NCI-H82 treated with DMSO at 0.1 percent for 48 hours (cell line): ENCODE results near the gene PODN.

ENCODE experiments used
- DNase-seq: peaks from one replicate; lab custom pipeline; 2025; ENCODE audit not compliant: unreplicated experiment; lab: John Stamatoyannopoulos, UW

The PODN gene

GRCh38 chr1:53074313-53075154, 12.5 kb downstream of the PODN start:
- DNase-seq, result no peak

DNA sequence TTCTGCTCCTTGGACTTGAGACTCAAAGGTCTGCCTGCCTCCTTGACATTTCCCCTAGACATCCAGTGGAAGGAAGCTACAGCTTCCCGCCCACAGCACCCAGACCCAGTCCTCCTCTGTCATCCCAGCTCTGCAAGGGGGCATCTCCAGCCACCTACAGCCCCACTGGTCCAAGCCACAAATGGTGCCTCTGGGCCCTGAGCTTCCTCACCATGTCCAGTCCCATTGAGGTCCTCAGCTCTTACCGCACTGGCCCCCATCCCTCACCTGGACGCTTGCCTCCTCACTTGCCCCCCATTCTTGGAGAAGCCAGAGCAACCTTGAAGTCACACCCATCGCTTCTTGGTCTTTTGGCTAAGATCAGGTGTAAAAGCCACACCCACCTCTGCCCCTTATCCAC, 13.2 kb downstream of the PODN start:
- DNase-seq, result no peak

- no peak for DNase-seq
Measured at GRCh38 chr1:53075761-53076163, 13.7 kb downstream of the PODN start.

- no peak for DNase-seq
Measured at GRCh38 chr1:53076165-53076564, 14.2 kb downstream of the PODN start.

- no peak for DNase-seq
Measured at GRCh38 chr1:53076721-53077598, 14.9 kb downstream of the PODN start.

DNA sequence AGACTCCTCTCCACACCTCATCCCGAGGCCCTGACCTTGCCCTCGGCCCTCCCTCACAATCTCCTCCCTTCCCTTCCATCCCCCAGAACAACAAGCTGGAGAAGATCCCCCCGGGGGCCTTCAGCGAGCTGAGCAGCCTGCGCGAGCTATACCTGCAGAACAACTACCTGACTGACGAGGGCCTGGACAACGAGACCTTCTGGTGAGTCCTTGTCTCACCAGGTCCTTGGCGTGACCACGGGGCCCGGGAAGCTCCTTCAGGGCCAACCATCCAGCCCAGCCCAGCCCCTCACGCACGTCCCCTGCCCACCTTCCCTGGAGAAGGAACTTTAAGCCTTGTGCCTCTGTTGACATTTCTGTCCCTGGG, 15.6 kb downstream of the PODN start:
- DNase-seq, result no peak

DNA sequence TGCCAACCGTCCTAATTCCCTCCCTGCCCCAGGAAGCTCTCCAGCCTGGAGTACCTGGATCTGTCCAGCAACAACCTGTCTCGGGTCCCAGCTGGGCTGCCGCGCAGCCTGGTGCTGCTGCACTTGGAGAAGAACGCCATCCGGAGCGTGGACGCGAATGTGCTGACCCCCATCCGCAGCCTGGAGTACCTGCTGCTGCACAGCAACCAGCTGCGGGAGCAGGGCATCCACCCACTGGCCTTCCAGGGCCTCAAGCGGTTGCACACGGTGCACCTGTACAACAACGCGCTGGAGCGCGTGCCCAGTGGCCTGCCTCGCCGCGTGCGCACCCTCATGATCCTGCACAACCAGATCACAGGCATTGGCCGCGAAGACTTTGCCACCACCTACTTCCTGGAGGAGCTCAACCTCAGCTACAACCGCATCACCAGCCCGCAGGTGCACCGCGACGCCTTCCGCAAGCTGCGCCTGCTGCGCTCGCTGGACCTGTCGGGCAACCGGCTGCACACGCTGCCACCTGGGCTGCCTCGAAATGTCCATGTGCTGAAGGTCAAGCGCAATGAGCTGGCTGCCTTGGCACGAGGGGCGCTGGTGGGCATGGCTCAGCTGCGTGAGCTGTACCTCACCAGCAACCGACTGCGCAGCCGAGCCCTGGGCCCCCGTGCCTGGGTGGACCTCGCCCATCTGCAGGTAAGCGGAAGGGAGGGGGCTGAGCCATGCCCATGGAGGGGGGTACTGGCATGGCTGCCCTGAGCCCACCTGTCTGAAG, 16.5 kb downstream of the PODN start:
- DNase-seq, result no peak

- no peak for DNase-seq
Measured at GRCh38 chr1:53079251-53079650, 17.2 kb downstream of the PODN start.

GRCh38 chr1:53080041-53080440, 18.0 kb downstream of the PODN start:
- DNase-seq, result no peak

GRCh38 chr1:53080769-53081168, 18.8 kb downstream of the PODN start:
- DNase-seq, result no peak

DNA sequence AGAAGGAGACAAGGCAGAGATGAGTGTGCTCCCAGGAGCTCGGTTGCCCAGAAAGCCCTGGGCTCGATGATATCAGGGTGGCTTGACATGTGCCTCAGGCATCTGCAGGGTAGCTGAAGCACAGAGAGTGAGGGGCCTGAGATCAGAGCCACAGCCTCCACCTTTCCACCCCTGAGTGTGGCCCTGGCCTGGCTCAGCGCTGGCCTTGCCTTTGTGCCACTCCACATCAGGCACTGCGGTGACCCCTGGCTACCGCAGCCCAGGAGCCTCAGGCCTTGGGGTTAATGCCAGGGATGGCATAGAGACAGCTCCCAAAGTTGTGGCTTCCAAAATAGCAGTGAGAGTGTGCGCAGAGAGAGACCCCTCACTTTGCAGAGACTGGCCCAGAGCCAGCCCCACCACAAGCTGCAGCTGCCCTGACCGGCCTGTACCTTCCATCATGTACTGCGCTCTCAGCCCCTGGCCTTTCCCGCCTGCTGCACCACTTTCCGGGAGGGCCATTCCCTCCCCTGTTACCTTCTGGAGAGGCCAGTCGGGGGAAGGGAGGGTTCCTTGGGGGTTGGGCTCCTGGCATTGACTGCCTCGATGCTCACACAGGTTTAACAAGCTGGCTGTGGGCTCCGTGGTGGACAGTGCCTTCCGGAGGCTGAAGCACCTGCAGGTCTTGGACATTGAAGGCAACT, 19.5 kb downstream of the PODN start:
- DNase-seq, result no peak

DNA sequence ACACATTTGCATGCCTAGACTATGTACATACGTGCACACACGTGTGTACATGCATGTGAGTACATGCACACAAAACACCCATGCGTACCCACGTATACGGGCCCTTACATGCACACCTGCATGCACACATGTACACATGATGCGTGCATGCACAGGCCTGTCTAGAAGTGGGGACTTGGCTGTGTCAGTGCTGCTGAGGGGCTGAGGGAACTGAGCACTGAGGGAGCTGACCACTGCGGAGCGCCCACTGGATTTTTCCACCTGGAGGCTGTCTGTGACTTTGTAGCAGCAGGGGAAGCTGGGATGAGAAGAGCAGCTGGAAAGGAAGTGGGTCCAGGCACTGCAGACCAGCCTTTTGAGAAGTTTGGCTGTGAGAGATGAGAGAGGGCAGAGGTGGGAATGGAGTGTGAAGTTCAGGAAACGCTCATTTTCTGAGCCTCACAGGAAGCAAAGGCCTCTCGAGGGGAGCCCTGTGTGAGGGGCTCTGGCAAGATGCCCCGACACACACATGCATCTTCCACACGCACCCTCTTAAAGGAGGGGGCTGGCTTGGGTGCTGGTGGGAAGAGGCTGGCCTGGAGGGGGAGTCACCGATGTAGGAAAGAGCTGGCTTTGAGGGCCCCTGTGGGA, 20.9 kb downstream of the PODN start:
- no peak for DNase-seq

GRCh38 chr1:53083636-53084588, 21.9 kb downstream of the PODN start:
- DNase-seq, result no peak

- DNase-seq, result no peak
Measured at GRCh38 chr1:53084589-53084971, 22.6 kb downstream of the PODN start.

GRCh38 chr1:53085405-53085804, 23.4 kb downstream of the PODN start:
- DNase-seq, result no peak

DNA sequence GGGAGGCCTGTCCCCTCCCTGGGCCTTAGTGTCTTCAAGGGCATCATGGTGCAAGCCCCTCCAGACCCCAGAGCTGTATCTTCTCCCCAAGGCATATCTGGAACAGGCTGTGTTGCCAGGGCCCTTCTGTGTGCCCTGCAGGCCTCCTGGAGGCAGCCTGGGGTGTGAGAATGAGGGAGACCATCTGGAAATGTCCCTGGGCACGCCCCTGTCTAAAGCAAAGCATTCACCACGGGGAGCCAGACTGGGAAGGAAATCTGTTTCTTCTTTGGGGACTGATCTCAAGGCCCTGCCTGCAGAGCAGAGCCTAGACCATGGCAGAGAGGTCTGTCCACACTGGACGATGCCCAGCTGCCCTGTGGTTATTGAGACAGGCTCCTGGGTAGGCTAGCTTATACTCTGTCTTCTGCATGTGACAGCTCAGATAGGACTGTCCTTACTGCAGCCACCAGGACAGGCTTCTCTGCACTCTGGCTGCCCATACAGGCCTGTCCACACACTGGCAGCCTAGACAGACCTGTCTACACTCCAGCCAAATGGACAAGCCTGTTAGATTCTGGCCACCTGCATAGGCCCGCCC, 24.6 kb downstream of the PODN start:
- no peak for DNase-seq

DNA sequence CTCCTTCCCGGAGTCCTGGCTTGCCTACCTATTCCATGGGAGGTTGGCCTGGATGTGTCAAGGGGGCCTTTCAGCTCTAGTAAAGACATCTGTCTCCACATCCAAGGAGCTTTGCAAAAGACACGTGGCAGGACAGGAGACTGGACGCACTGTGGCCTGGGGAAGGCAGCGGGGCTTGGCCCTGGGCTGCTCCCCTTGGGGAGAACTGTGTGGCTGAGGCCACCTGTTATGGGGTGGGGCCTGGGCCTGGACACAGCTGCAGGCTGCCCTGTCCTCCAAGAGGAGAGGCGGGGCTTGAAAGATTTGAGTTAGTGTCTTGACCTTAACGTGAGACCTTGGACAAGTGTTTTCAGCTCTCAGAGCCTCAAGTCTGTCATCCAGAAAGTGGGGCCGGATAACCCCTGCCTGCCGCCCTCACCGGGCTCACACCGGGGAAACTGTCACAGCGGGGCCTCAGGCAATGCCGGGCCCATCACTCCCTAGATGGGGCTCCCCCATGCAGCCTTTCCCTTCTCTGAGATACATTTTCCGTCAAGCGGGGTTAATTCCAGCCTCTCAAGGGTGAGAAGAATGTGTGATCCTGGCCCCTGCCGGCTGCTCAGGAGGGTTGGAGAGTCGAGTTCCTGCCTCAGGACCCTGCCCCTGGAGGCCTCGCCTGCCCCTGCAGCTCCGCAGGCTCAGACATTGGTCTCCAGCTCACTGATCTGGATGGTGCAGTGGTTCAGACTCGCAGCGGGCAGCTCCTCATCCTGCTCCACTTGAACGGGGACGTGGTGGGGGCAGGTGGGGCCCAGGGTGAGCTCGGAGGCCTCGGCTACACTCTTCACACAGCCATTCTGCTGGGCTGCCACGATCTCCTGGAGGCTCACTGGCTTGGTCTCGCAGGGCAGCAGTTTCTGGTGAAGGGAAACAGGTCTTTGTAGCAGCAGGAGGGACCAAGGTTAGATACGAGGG, 25.6 kb downstream of the PODN start:
- no peak for DNase-seq
